Smooth muscle cell (in vitro differentiated cells): ENCODE measurements around the gene TMEM235. TPM values are rescaled to one million over a fixed set of nuclear protein-coding genes. Genes with fewer than 3 reads are reported as not detected.
A peak's percentile ranks its signal among the peaks of the same experiment; 100 is the strongest.

ENCODE experiments used
- DNase-seq: peaks from one replicate; lab custom pipeline; 2025; ENCODE audit not compliant: unreplicated experiment; lab: John Stamatoyannopoulos, UW
- H2AFZ ChIP-seq: fragments of 200-600 bp; sonication (generic); 2 replicates; pipeline ENCODE4 v1.6.0; 2016; ENCODE audit warnings: antibody characterized with exemption, low read depth, mild to moderate bottlenecking
- H3F3A ChIP-seq: fragments of 200-600 bp; sonication (generic); 2 replicates; pipeline ENCODE4 v1.6.0; 2017; ENCODE audit warnings: antibody characterized with exemption, low read depth
- H3K27ac ChIP-seq: fragments of 200-600 bp; sonication (generic); 2 replicates; pipeline ENCODE4 v1.5.1; 2016; ENCODE audit warnings: low read depth, mild to moderate bottlenecking
- H3K27me3 ChIP-seq: fragments of 200-600 bp; sonication (generic); 2 replicates; pipeline ENCODE4 v1.6.1; 2016; ENCODE audit warnings: low read depth, mild to moderate bottlenecking
- H3K36me3 ChIP-seq: fragments of 200-600 bp; sonication (generic); 2 replicates; pipeline ENCODE4 v1.5.1; 2016; ENCODE audit warnings: low read depth
- H3K4me1 ChIP-seq: fragments of 200-600 bp; sonication (generic); 2 replicates; pipeline ENCODE4 v1.5.1; 2016; ENCODE audit warnings: low read depth
- H3K4me2 ChIP-seq: fragments of 200-600 bp; sonication (generic); 2 replicates; pipeline ENCODE4 v1.6.0; 2016; ENCODE audit warnings: mild to moderate bottlenecking
- H3K4me3 ChIP-seq: fragments of 200-600 bp; sonication (generic); 2 replicates; pipeline ENCODE4 v1.5.1; 2016; ENCODE audit warnings: mild to moderate bottlenecking
- H3K79me2 ChIP-seq: fragments of 200-600 bp; sonication (generic); 2 replicates; pipeline ENCODE4 v1.6.0; 2016; ENCODE audit warnings: low read depth, mild to moderate bottlenecking
- H3K9ac ChIP-seq: fragments of 200-600 bp; sonication (generic); 2 replicates; pipeline ENCODE4 v1.6.0; 2016; ENCODE audit warnings: low read depth
- H3K9me3 ChIP-seq: fragments of 200-600 bp; sonication (generic); replicated peaks from 2 replicates; pipeline ENCODE4 v1.5.1; 2016; ENCODE audit warnings: low read depth
- H4K20me1 ChIP-seq: fragments of 200-600 bp; sonication (generic); 2 replicates; pipeline ENCODE4 v1.6.0; 2016; ENCODE audit warnings: low read depth
- CTCF ChIP-seq: fragments of 200-600 bp; sonication (generic); IDR thresholded peaks from 2 replicates; pipeline ENCODE4 v1.5.1; 2017; ENCODE audit warnings: borderline replicate concordance, mild to moderate bottlenecking, antibody characterized with exemption; ENCODE audit not compliant: insufficient read depth, poor library complexity, severe bottlenecking
- WGBS: methylation state at CpG from one replicate; pipeline ENCODE4 v1.1.7; 2016; ENCODE audit warnings: low lambda C conversion rate; 5-methylcytosine and 5-hydroxymethylcytosine counted together
- polyA plus RNA-seq: library from polyadenylated mRNA; unstranded; fragments of >200 nt; fragmentation: Nextera tagmentation; extraction: Ambion mirVana; gene quantifications from 2 replicates; pipeline ENCODE4 v1.2.1, GENCODE V29; 2016
- total RNA-seq: library from RNA; depleted of rRNA; stranded (reverse); fragments of >200 nt; gene quantifications from 2 replicates; pipeline ENCODE4 v1.2.3, GENCODE V29; 2014

Gene TMEM235
- total and polyA plus RNA-seq, 2 experiments from 2014 or later = not detected

- TF ChIP-seq CTCF = no peak
- Histone ChIP-seq H3K79me2 (no peaks in the 10 kb centered on the region), H2AFZ (no peak overlapping the region), H3K4me1 (no peaks in the 10 kb centered on the region), H4K20me1 (no peaks in the 10 kb centered on the region), H3K4me2 (no peak overlapping the region), H3F3A (no peaks in the 10 kb centered on the region), H3K9me3 (no peaks in the 10 kb centered on the region), H3K36me3 (no peaks in the 10 kb centered on the region), H3K27me3 (peaks cover 39% of the 10 kb centered on the region), H3K9ac (no peak overlapping the region), H3K4me3 (no peak overlapping the region), H3K27ac (no peak overlapping the region)
- WGBS = 81% methylated on average over 13 of the region's 13 CpGs
- no peak for DNase-seq
These were observed 1.0 kb upstream of the TMEM235 start for GRCh38 chr17:78230252-78230962.

- no peak overlapping the region for H3K4me3 ChIP-seq
- no peaks in the 10 kb centered on the region for H4K20me1 ChIP-seq
- no peak overlapping the region for H2AFZ ChIP-seq
- no peaks in the 10 kb centered on the region for H3K79me2 ChIP-seq
- no peak overlapping the region for H3K9ac ChIP-seq
- DNase-seq = no peak
- H3K27ac ChIP-seq = no peak overlapping the region
- H3F3A ChIP-seq = no peaks in the 10 kb centered on the region
- H3K36me3 ChIP-seq = no peaks in the 10 kb centered on the region
- TF ChIP-seq CTCF = no peak
- H3K27me3 ChIP-seq = peaks cover 39% of the 10 kb centered on the region
- no peaks in the 10 kb centered on the region for H3K4me1 ChIP-seq
- peak overlapping the region; percentile 68 for H3K4me2 ChIP-seq
- no peaks in the 10 kb centered on the region for H3K9me3 ChIP-seq
- 22% methylated on average over 39 of the region's 55 CpGs for WGBS
These were observed 794 bp downstream of the TMEM235 start for GRCh38 chr17:78231991-78232858.

GRCh38 chr17:78232859-78233173 is 1.4 kb downstream of the TMEM235 start:
- H3K27me3 ChIP-seq = peaks cover 39% of the 10 kb centered on the region
- H2AFZ ChIP-seq = no peak overlapping the region
- no peaks in the 10 kb centered on the region for H3K79me2 ChIP-seq
- no peak overlapping the region for H3K4me3 ChIP-seq
- no peaks in the 10 kb centered on the region for H3K4me1 ChIP-seq
- no peaks in the 10 kb centered on the region for H3K36me3 ChIP-seq
- no peak overlapping the region for H3K27ac ChIP-seq
- DNase-seq = no peak
- WGBS = 93% methylated on average over 2 of the region's 2 CpGs
- no peak overlapping the region for H3K9ac ChIP-seq
- no peak for TF ChIP-seq CTCF
- no peak overlapping the region for H3K4me2 ChIP-seq
- H3K9me3 ChIP-seq = no peaks in the 10 kb centered on the region
- no peaks in the 10 kb centered on the region for H3F3A ChIP-seq
- no peaks in the 10 kb centered on the region for H4K20me1 ChIP-seq
